NCI-H1436 treated with DMSO at 0.1 percent for 48 hours (cell line): ENCODE results near the gene PLK5.

ENCODE experiments used
- DNase-seq: peaks from one replicate; lab custom pipeline; 2025; lab: John Stamatoyannopoulos, UW

PLK5 gene

DNA sequence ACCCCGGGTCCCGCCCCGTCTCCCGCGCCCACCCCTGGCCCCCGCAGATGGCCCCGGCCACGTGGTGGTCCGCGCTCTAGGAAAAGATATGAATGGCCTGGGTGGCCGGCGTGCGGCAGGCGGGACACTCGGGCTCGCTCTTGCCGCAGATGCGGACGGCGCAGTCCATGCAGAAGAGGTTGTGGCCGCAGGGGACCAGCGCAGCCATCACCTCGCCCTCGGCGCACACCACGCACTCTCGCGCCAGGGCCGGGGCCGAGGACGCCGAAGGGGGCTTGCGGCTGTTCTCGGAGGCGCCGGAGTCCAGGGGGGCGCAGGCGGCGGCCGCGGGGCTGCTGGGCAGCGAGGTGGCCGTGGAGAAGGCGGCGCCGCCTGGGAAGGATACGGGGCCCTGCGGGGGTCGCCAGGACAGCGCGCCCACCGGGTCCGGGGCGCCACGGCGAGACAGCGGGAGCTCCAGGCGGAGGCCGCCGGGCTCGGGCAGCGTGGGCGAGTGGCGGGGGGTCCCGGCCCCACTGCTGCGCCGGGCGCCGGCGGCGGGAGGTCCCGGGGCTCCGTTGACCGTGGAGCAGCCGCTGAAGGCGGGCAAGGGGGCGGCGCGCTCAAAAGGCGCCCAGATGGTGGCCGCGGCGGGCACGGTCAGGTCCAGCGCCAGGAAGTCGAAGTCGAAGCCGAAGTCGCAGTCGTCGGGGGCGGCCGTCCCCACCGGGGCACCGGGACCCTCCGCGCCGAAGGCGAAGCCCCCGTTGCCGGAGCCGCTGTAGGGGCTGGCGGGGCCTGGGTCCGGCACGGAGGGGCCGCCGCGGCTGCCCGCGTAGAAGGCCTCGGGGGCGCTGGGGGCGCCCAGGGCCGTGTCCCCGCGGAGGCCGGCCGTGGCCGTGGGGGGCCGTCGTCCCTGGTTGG lies 31.9 kb downstream of the PLK5 start:
- DNase-seq = no peak

DNA sequence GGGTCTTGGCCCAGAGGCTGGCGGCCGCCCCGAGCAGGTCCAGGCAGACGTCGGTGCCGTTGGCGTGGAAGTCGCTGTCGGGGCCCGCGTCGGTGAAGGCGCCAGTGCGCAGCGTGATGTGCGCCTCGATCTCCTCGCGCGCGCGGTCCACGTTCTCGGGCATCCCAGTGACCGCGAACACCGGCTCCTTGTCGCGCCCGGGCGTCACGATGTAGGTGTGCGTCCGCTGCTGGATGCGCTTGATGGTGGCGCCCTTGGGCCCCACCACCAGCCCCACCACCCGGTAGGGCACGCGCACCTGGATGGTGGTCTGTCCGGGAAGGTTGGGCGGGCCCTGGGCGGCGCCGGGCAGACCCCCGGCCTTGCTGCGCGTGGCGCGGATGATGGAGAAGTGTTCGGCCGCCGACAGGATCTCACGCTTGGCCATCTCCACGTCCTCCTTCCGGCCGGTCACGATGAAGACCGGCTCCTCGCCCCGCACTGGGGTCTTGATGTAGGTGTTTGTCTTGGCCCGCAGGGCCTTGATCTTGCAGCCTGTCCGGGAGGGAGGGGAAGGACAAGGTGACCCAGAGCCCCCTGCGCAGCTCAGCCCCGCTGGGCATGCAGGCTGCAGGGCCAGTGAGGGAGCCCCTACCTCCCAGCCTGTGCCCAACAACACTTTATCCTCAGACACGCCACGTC lies 32.7 kb downstream of the PLK5 start:
- DNase-seq = no peak

DNA sequence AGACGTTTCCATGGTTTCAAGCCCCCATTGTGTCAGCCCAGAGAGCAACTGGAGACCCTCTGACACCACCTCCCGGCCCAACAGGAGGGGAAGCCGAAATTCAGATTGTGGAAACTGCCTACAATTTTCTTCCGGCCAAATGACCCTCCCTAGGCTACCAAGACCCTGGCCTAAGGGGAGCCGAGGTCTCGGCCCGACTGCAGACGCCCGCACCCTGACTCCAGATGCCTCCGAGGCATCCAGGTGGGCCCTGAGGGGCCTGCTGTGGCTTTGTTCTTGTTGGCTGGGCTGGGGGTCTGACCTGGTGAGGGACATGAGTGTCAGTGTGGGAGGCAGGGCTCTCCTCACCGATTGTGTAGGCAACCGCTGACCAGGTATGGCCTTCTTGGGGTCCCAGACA lies 34.7 kb downstream of the PLK5 start:
- no peak for DNase-seq

DNA sequence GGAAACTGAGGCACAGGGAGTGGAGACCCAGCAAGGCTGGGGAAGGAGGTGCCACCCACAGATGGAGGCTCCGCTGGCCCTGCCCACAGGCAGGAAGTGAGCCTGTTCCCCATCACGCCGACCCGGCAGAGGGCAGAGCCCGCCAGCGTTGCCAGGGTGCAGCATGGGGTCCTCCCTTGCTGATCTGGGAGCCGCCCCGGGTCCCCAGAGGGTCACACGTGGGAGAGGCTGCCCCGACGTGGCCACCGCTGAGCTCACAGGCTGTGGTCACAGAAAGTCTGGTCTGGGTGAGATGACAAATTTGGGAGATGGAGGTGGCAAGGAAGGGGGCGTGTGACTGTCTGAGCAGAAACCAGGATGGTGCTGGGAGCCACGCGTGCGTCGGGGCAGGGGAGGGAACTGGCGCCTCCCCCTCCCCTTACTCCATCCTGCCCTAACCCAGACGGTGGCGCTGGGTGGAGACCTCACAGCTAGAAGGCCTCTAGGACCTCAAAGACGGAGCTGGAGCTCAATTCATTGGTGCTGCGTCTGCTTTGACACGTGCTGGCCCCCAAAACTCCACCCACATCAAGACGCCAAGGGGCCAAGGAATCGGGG lies 36.5 kb downstream of the PLK5 start:
- DNase-seq = no peak

DNA sequence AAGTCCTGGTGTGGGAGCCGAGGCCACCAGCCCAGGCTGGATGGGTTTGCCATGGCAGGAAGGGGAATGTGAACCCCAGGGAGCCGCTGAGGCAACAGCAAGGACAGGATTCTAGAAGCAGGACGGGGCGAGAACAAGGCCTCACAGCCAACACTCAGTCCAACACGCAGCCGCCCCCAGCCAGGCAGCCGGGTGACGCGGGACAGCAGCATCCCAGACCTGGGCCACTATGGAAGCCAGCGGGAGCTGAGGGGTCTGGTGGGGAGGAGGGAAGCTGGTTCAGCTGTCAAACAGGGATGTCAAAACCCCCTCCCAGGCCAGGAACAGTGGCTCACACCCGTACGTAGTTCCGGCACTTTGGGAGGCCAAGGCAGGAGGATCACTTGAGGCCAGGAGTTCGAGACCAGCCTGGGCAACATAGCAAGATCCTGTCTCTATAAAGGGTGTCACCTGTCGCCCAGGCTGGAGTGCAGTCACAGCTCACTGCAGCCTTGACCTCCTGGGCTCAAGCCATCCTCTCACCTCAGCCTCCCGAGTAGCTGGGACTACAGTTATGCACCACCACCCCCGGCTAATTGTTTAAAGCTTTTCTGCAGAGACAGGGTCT lies 37.5 kb downstream of the PLK5 start:
- DNase-seq = no peak

DNA sequence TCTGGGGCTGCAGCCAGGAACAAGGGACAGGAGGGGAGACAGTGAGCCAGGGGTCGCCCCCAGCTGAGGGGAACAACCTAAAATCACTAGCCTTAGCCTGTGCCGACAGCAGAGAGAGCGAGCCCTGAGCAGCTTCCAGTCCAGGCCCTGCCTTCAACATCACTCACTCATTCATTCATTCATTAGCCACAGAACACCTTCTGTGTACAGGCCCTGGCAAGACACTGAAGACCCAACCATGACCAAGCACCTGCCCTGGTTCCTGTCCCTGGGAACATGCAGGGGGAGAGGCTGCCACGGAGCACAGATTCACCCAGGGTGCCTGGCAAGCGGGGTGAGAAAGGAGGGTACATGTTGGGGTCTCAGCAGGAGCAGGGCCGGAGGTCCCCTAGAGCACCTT lies 39.4 kb downstream of the PLK5 start:
- no peak for DNase-seq

DNA sequence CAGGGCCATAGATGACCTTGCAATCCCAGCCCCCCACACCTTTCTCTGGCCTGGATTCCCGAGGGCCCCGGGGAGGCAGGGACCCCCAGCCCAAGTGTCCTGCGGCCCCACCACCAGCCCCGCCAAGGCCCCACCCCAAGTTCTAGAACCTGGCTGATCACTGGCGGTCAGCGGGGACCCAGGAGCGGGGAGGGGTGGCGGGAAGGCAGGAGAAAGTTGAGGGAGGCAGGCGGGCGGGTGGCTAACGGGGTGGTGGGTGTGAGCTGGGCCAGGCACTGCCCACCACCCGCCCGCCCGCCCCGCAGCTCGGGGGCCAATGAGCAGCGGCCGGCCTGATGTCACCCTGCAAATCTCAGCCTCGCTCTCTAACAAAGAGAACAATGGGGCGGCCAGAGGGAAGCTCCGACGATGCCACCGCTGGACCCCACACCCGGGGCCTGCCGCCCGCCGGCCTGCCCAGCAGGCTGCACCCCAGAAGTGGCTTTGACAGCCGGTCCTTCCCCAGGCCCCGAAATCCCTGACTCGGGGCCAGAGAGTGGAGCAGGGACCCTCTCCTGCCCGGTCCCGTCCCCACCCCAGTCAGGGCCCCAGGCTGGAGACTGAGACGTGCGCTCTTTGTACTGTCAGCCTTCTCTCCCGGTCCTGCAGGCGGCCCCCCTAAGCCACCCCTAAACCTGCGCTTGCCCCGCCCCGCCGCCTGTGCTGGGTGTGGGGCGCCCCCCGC lies 42.7 kb downstream of the PLK5 start:
- no peak for DNase-seq

DNA sequence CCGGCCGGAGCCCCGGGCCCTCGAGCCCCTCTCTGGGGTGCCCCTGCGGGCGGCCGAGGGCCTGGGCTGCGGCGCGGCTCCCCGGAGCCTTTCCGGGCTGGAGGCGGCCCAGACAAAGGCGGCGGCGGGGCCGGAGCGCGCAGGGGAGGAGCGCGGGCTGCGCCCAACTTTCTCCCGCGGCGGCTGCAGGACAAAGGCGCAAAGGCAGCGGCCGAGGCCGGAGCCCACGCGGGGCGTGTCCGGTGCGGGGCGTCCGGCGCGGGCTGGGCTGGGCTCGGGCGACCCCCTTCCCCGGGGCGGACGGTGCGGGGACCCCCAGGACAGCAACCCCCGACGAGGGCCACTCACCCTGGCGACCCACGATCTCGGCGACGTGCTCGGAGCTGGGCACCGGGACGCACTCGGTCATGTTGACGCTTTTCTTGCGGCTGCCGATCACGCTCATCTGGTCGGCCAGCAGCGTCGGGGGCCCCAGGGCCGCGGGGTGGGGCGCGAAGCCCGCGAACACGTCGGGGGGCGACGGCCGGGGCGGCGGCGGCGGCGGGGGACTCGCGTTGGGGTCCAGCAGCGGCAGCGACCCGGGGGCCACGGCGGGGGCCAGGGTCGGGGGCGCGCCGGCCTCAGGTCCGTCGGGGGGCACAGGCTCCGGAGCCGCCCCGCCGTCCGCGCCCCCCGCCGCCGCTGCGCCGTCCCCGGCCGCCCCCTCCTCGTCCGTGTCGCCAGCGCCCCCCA lies 43.4 kb downstream of the PLK5 start:
- no peak for DNase-seq

DNA sequence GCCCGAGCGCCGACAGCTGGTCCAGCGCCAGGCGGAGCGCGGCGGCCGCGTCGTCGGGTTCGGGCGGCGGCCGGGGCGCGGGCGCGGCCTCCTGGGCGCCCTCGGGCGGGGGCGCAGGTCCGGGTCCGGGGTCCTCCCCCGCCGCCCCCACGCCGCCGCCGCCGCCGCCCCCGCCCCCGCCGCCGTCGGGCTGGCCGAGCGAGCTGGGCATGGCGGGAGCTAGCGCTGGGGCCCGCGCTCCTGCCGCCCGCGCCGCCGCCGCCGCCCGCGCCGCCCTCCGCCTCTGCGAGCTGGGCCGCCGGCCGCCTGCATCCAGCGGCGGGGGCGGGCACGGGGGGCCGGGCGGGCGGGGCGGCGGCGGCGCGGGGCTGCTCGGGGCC lies 44.0 kb downstream of the PLK5 start:
- DNase-seq = no peak

DNA sequence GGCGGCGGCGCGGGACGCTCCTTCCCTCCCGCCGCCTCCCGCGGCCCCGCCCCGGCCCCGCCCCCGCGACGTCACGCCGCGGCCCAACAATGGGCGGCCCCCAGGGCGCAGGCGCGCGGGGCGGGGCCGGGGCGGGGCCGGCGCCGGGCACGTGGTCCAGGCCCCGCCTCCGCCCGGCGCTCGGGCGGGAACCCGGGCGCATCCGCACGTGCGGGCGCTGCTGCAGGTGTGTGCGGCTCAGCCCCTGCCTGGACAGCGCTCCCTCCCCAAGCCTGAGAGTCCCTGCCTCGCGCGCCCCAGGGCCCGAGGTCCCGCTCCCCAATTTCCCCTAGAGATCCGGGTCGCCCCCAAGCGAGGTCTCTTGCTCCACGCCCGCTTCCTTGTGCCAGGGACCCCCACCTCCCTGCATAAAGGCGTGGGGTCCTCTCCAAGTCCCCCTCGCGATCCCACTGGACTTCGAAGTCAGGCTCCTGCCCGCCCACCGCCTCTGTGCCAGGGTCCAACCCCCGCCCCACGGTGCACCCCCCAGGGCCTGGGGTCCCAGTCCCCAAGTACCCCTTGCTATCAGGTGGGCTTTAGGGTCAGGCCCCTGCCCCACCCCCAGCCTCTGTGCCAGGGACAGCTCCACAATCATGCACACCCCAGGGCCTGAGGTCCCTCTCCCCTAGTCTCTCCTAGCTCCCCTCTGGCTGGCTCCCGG lies 44.6 kb downstream of the PLK5 start, which contains the start of gene MEX3D:
Gene MEX3D, minus strand, starts transcription at position 6 of the 700 bp plus-strand sequence. CDS start 267 bp downstream, outside the sequence.
- no peak for DNase-seq

DNA sequence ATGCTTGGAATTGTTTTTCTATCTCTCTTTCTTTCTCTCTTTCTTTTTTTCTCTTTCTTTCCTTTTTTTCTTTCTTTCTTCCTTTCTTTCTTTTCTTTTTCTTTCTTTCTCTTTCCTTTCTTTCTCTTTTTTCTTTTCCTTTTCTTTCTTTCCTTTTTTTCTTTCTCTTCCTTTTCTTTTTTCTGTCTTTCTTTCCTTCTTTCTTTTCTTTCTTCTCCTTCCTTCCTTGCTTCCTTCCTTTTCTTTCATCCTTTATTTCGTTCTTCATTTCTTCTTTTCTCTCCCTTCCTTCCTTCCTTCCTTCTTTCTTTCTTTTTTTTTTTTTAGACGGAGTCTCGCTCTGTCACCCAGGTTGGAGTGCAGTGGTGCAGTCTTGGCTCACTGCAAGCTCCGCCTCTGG lies 46.1 kb downstream of the PLK5 start:
- no peak for DNase-seq

DNA sequence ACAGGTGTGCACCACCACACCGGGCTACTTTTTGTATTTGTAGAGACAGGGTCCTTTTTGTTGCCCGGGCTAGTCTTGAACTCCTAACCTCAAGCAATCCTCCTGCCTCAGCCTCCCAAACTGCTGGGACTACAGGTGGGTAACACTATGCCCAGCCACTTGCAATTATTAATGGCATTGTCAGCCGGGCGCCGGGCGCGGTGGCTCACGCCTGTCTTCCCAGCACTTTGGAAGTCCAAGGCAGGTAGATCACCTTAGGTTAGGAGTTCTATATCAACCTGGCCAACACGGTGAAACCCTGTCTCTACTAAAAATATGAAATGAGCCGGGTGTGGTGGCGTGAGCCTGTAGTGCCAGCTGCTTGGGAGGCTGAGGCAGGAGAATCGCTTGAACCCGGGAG lies 47.0 kb downstream of the PLK5 start:
- DNase-seq = no peak

DNA sequence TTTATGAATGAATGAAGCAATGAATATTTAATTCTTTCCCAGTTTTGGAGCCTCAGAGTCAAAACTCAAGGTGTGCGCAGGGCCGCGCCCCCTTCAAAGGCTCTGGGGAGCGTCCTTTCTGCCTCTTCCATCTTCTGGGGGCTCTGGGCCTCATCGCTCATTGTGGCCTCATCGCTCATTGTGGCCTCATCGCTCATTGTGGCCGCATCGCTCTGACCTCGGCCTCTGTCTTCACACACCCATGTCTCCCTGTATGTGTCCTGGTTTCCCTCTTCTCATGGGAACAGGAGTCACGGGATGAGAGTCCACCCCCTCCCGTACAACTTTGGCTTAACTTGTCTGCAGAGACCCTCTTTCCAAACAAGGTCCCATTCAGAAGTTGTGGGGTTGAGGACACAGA lies 47.5 kb downstream of the PLK5 start:
- DNase-seq = no peak

DNA sequence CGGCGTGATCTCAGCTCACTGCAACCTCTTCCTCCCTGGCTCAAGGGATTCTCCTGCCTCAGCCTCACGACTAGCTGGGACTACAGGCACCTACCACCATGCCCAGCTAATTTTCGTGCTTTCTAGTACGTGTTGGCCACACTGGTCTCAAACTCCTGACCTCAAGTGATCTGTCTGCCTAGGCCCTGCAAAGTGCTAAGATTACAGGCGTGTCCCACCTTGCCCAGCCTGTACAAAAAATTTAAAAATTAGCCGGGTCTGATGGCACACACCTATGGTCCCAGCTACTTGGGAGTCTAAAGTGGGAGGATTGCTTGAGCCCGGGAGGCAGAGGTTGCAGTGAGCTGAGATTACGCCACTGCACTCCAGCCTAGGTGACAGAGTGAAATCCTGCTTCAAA lies 48.9 kb downstream of the PLK5 start:
- no peak for DNase-seq

DNA sequence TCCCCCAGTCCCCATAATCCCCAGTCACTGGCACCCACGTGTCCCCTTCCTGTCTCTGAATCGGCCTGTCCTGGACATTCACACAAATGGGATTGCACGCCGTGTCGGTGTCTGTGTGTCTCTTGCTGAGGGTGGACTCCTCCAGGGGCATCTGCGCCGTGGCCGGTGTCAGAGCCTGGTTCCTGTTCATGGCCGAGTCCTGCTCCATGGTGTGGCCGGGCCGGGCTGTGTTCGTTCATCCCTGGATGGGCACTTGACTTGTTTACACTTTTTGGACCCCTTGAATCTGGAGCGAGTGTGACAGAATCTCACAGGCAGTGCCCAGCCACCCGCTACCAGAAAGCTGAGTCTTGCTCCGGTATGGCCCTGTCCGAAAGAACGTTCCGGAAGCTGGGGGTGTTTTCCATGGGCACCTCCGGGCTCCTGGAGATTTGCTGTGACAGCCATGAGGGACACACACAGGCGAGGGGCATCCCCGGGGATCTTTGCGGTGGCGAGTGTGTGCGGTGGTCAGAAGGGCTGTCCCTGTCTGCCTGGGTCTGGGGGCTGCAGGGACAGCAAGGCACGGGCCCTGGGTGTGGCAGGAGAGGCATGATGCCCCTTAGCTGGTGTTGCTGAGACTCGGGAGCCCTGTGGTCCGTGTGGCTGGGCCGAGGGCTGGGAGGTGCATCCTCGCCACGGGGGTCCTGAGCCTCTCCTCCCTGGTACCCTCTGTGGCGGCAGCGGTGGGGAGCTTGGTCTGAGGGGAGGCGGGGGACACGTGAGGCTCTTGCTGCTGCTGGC lies 50.7 kb downstream of the PLK5 start:
- DNase-seq = no peak

DNA sequence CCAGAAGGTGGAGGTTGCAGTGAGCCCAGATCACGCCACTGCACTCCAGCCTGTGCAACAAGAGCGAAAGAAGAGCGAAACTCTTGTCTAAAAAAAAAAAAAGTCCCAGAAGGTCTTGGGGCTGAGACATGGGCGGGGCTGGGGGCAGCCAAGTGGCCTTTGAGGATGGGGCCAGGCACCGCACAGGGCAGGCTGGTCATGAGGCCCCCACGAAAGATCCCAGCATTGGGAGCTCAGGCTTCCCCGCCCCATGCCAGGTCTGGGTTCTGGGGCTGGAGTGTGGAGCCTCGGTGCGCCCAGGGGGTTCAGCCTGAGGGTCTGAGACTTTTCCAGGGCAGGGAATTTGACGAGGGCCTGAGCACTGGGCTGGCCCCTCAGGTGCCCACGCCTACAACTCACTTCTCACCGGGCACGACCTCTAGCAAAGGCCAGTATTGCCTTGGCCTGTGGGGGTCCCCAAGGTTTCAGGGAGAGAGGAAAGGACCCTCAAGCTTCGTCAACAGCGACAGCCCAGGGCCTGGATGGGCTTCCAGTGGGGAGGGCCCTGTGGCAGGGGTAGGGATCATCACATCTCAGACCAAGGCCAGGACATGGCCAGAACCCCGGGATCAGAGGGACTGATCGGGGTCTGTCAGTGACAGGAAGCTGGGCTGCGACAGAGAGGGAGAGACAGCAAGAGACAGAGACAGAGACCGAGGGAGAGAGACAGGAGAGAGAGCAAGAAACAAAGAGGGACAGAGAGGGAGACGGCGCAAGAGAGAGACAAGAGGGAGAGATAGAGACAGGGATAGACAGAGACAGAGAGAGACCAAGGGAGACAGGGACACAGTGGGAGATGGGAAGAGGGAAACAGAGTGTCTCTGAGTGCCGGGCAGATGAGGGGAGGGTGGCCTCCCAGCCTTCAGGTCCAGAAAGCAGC lies 51.7 kb downstream of the PLK5 start:
- DNase-seq = no peak

DNA sequence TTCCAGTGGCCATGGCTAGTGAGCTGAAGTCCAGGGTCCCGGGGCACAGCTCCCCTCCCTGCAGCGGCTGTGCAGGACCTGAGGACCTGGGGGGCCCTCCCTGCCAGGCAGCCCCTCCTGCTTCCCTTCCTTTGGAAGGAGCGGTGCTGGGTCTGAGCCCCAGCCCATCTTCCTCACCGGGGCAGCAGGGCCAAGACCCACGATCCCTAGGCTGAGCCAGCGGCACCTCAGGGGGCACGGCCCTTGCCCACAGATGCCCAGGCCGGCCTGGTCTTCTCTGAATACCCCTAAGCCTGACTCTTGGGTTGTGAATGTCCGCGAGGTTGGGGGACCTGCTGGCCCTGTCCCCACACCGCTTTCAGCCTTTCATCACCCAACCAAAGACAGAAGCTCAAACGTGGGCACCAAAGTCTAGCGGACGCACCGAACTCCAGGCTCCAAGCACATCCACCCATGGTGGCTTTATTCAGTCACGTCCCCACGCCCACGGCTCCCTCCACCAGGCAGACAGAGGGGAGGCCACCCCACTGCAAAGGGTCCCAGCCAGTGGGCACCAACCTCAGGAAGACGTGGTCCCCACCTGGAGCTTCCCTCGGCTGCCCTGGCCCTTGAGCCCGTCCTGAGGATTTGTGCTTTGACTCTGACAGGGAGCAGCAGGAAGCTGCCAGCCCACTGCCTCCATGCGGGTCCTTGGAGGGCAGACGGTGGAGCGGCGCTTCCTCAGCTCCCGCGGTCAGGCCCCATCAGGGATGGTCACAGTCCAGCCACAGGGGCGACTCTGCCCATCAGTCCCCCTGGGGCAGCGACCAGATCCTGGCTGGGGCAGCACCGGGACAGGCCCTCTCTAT lies 52.6 kb downstream of the PLK5 start:
- DNase-seq = no peak
